Measurements from ENCODE around the gene MAEA.

The MAEA gene

GRCh38 chr4:1289207-1290164 is at the start of gene MAEA:
Gene MAEA, plus strand, starts transcription at chr4:1289891. Its CDS starts 23 bp downstream, at chr4:1289914.
- DNase-seq = peak; percentile 97

GRCh38 chr4:1239950-1240307 is 49.8 kb upstream of the MAEA start:
- no peak for DNase-seq

GRCh38 chr4:1240721-1241465 is 48.8 kb upstream of the MAEA start:
- DNase-seq = no peak

GRCh38 chr4:1241466-1241935 is 48.2 kb upstream of the MAEA start:
- DNase-seq = no peak

GRCh38 chr4:1241936-1242505 is 47.7 kb upstream of the MAEA start:
- no peak for DNase-seq

GRCh38 chr4:1242506-1243450 is 46.9 kb upstream of the MAEA start:
- no peak for DNase-seq

- no peak for DNase-seq
Measured at GRCh38 chr4:1243451-1244080, 46.1 kb upstream of the MAEA start.

GRCh38 chr4:1244081-1244977 is 45.4 kb upstream of the MAEA start:
- DNase-seq = no peak

- no peak for DNase-seq
Measured at GRCh38 chr4:1244978-1245471, 44.7 kb upstream of the MAEA start.

GRCh38 chr4:1245481-1246051 is 44.1 kb upstream of the MAEA start:
- DNase-seq = no peak

GRCh38 chr4:1246111-1246881 is 43.4 kb upstream of the MAEA start:
- DNase-seq = no peak

GRCh38 chr4:1246901-1247863 is 42.5 kb upstream of the MAEA start:
- DNase-seq = peak; percentile 24

GRCh38 chr4:1247864-1248244 is 41.8 kb upstream of the MAEA start:
- no peak for DNase-seq

GRCh38 chr4:1248245-1249147 is 41.2 kb upstream of the MAEA start, which contains the start of gene CTBP1:
Gene CTBP1, minus strand, starts transcription at chr4:1249130. Its CDS starts 7,799 bp downstream, at chr4:1241331.
- peak; percentile 81 for DNase-seq

GRCh38 chr4:1249148-1249730 is 40.5 kb upstream of the MAEA start:
- DNase-seq = peak; percentile 86

- DNase-seq = peak; percentile 25
Measured at GRCh38 chr4:1249731-1250526, 39.8 kb upstream of the MAEA start.
